ENCODE data around the gene ZSWIM1. TPM values are rescaled to one million over a fixed set of nuclear protein-coding genes. Genes with fewer than 3 reads are reported as not detected.

ZSWIM1 gene
- total RNA-seq, 4 donors from 2014 or later, result 7.7 to 14.6 (median 10.9) TPM

GRCh38 chr20:45907219-45907948 lies 26.4 kb downstream of the ZSWIM1 start:
- Histone ChIP-seq H3K27me3 (no peaks in the 10 kb centered on the region), H3K27ac (no peak overlapping the region), H3K36me3 (no peaks in the 10 kb centered on the region), H3K9me3 (no peaks in the 10 kb centered on the region), H3K4me3 (replicated peaks in 1 of 3) (no peak overlapping the region), H3K4me1 (peaks cover 8 to 15% of the 10 kb centered on the region in 2 donors)
- intact Hi-C loops (cut with DNase I), result no loop called here
- no peak for DNase-seq
- 89 to 96% methylated on average over 17 of the region's 17 CpGs for WGBS, 2 donors
- TF ChIP-seq POLR2A (IDR thresholded peaks at IDR 0.05) (no peak), CTCF (IDR thresholded peaks at IDR 0.05) (no peak)

GRCh38 chr20:45908084-45908483 lies 27.1 kb downstream of the ZSWIM1 start:
- no peak for TF ChIP-seq POLR2A (IDR thresholded peaks at IDR 0.05)
- TF ChIP-seq CTCF (IDR thresholded peaks at IDR 0.05), result no peak
- intact Hi-C loops (cut with DNase I), result no loop called here
- WGBS, 2 donors, result 94 to 97% methylated on average over 2 of the region's 2 CpGs
- DNase-seq, result no peak
- Histone ChIP-seq H3K9me3 (no peaks in the 10 kb centered on the region), H3K27ac (no peak overlapping the region), H3K27me3 (no peaks in the 10 kb centered on the region), H3K4me3 (replicated peaks in 1 of 3) (no peak overlapping the region), H3K4me1 (peaks cover 8 to 22% of the 10 kb centered on the region in 2 donors), H3K36me3 (no peaks in the 10 kb centered on the region)

GRCh38 chr20:45909336-45909808 lies 28.3 kb downstream of the ZSWIM1 start:
- Histone ChIP-seq H3K27ac (no peak overlapping the region), H3K4me3 (replicated peaks in 1 of 3) (no peak overlapping the region), H3K4me1 (peaks cover 8 to 22% of the 10 kb centered on the region in 2 donors), H3K9me3 (no peaks in the 10 kb centered on the region), H3K36me3 (no peaks in the 10 kb centered on the region), H3K27me3 (no peaks in the 10 kb centered on the region)
- DNase-seq, result no peak
- TF ChIP-seq POLR2A (IDR thresholded peaks at IDR 0.05), result no peak
- TF ChIP-seq CTCF (IDR thresholded peaks at IDR 0.05), result no peak
- 89 to 92% methylated on average over 12 of the region's 12 CpGs for WGBS, 2 donors
- intact Hi-C loops (cut with DNase I), result no loop called here

- Histone ChIP-seq H3K9me3 (no peaks in the 10 kb centered on the region), H3K27ac (no peak overlapping the region), H3K4me3 (replicated peaks in 1 of 3) (no peak overlapping the region), H3K36me3 (no peaks in the 10 kb centered on the region), H3K4me1 (peaks cover 8 to 22% of the 10 kb centered on the region in 2 donors), H3K27me3 (no peaks in the 10 kb centered on the region)
- intact Hi-C loops (cut with DNase I), result no loop called here
- DNase-seq, result no peak
- TF ChIP-seq POLR2A (IDR thresholded peaks at IDR 0.05) (no peak), CTCF (IDR thresholded peaks at IDR 0.05) (no peak)
- WGBS, 2 donors, result 84 to 89% methylated on average over 19 to 22 of the region's 22 CpGs
Measured at GRCh38 chr20:45909817-45910669, 29.0 kb downstream of the ZSWIM1 start.
